Kidney (tissue), 14 donors: ENCODE measurements around the gene OSBP2. TPM values are rescaled to one million over a fixed set of nuclear protein-coding genes. Genes with fewer than 3 reads are reported as not detected.

Experiments
- DNase-seq, 5 donors: peaks; one replicate each; pipeline ENCODE4 v3.0.0-alpha.2; 2013 to 2020
- FAIRE-seq: peaks from 2 replicates; lab custom pipeline; 2012; peaks lifted over from hg19 to GRCh38; lab: Jason Lieb, UNC
- H3K27ac ChIP-seq, 2 donors: one replicate each; pipeline ENCODE4 v1.7.0; 2013; ENCODE audit warnings: low read depth in 2 of 2, low read length in 2 of 2, inconsistent platforms in 1 of 2
- H3K27me3 ChIP-seq: one replicate; pipeline ENCODE4 v1.7.1; 2013; ENCODE audit warnings: low read length, inconsistent platforms; ENCODE audit not compliant: control insufficient read depth, insufficient read depth
- H3K36me3 ChIP-seq, 3 donors: one replicate each; pipeline versions ENCODE4 v1.7.0 to v1.7.1; 2013; ENCODE audit warnings: low read length in 3 of 3, control low read depth in 1 of 3, inconsistent platforms in 1 of 3; ENCODE audit not compliant: insufficient read depth in 3 of 3, control insufficient read depth in 2 of 3
- H3K4me1 ChIP-seq, 3 donors: one replicate each; pipeline versions ENCODE4 v1.7.0 to v1.7.1; 2013; ENCODE audit warnings: low read length in 3 of 3, inconsistent platforms in 1 of 3, low read depth in 1 of 3; ENCODE audit not compliant: control insufficient read depth in 2 of 3, insufficient read depth in 2 of 3
- H3K4me3 ChIP-seq, 3 donors: one replicate each; pipeline versions ENCODE4 v1.7.0 to v1.8.1; 2013; ENCODE audit warnings: low read length in 3 of 3, control low read depth in 1 of 3, inconsistent platforms in 1 of 3
- H3K9ac ChIP-seq, 3 donors: one replicate each; pipeline versions ENCODE4 v1.7.0 to v1.7.1; 2013; ENCODE audit warnings: low read length in 3 of 3, control low read depth in 1 of 3, inconsistent platforms in 1 of 3
- H3K9me3 ChIP-seq, 3 donors: one replicate each; pipeline versions ENCODE4 v1.7.0 to v1.7.1; 2013; ENCODE audit warnings: low read length in 3 of 3, control low read depth in 1 of 3, inconsistent platforms in 1 of 3; ENCODE audit not compliant: control insufficient read depth in 2 of 3, insufficient read depth in 1 of 3
- intact Hi-C: fragments of 100-400 bp; cut with DNase I; formaldehyde crosslinking; loops from one replicate; pipeline ENCODE4 v1.11.1; 2022
- polyA plus RNA-seq: library from polyadenylated mRNA; stranded (reverse); fragments of 350-450 nt; fragmentation: Illumina TruSeq; extraction: RNeasy Lipid Tissue Mini Kit (QIAGEN cat#74804); gene quantifications from one replicate; pipeline ENCODE4 v1.2.3, GENCODE V29; 2014; ENCODE audit warnings: low read depth, low replicate concordance; ENCODE audit not compliant: insufficient read depth
- total RNA-seq: library from RNA; stranded (reverse); fragmentation: NEBNext Ultra II Directional; extraction: Animal tissue kit (Norgen Biotek cat#: 25700); gene quantifications from one replicate; pipeline ENCODE4 v1.2.1, GENCODE V29; 2021
- TF ChIP-seq, protein P1 (sequence below): IDR thresholded peaks from 3 replicates; pipeline ENCODE4 v1.5.1; 2012; ENCODE audit warnings: mild to moderate bottlenecking, moderate library complexity, borderline replicate concordance; ENCODE audit not compliant: insufficient read depth; ENCODE audit errors: extremely low read depth
- donor health status: control.
- donor health status: control.
- donor health status: control.
- donor health status: control.
- donor health status: control.
- donor health status: DM: yes; HTN: yes; CAD: no.
- donor health status: Normal renal cell carcinoma (clear cell type).

The OSBP2 gene
- total and polyA plus RNA-seq, 2 donors from 2014 or later = 3.4 to 4.0 TPM

DNA sequence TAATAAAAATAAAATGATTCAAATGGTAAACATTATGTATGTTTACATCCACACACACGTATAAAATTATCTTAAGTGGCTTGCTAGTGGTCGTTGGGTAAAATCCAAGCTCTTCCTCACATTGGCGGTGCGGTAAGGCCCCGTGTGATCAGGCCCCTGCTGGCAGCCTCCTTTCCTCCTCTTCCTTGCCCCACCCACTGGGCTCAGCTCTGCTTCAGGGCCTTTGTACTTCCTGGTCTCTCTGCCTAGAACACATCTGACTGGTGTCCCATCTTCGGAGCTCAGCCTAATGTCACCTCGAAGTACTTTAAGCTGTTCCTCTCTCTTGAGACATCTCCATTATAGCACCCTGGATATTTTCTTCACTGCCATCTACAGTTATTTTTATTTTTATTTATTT lies 52.8 kb downstream of the OSBP2 start:
- intact Hi-C loops = no loop called here
- FAIRE-seq = no peak
- no peak overlapping the region for H3K27ac ChIP-seq

GRCh38 chr22:30749272-30749671 lies 54.6 kb downstream of the OSBP2 start:
- TF ChIP-seq, protein P1, sequence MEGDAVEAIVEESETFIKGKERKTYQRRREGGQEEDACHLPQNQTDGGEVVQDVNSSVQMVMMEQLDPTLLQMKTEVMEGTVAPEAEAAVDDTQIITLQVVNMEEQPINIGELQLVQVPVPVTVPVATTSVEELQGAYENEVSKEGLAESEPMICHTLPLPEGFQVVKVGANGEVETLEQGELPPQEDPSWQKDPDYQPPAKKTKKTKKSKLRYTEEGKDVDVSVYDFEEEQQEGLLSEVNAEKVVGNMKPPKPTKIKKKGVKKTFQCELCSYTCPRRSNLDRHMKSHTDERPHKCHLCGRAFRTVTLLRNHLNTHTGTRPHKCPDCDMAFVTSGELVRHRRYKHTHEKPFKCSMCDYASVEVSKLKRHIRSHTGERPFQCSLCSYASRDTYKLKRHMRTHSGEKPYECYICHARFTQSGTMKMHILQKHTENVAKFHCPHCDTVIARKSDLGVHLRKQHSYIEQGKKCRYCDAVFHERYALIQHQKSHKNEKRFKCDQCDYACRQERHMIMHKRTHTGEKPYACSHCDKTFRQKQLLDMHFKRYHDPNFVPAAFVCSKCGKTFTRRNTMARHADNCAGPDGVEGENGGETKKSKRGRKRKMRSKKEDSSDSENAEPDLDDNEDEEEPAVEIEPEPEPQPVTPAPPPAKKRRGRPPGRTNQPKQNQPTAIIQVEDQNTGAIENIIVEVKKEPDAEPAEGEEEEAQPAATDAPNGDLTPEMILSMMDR = no peak

More for the DNA sequence above, 52.8 kb downstream of the OSBP2 start:
- DNase-seq = no peak
- no peak overlapping the region for H3K4me3 ChIP-seq
- TF ChIP-seq, protein P1 = no peak
- H3K27me3 ChIP-seq = no peaks in the 10 kb centered on the region
- H3K9ac ChIP-seq = no peak overlapping the region
- H3K36me3 ChIP-seq = no peaks in the 10 kb centered on the region
- H3K9me3 ChIP-seq = no peaks in the 10 kb centered on the region
- H3K4me1 ChIP-seq = no peaks in the 10 kb centered on the region

DNA sequence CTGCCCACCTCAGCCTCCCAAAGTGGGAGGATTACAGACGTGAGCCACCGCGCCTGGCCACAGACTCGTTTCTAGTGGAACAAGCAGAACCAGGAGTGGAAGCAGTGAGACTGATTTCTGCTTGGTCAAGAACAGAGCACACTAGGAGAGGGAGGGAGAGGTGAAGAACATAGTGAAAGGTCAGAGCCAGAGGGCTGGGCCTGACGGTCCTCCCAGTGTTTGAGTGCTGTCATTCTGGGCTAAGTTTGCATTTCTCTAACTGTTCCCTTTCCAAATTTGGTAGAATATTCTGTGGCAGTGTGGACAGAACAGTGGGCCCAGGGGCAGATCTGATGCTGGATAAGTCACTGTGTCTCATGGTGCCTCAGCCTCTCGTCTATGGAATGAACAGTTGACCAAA lies 55.2 kb downstream of the OSBP2 start:
- no peak for FAIRE-seq
- intact Hi-C loops = loop anchor here (10.0 kb wide), 1 partner anchor 125 kb away; no protein-coding TSS in a partner anchor
- Histone ChIP-seq H3K27me3 (no peaks in the 10 kb centered on the region), H3K4me1 (peaks cover 0 to 7% (median 0%) of the 10 kb centered on the region in 3 donors), H3K9ac (no peak overlapping the region), H3K27ac (no peak overlapping the region), H3K9me3 (no peaks in the 10 kb centered on the region), H3K36me3 (no peaks in the 10 kb centered on the region), H3K4me3 (no peak overlapping the region)
- TF ChIP-seq, protein P1 = no peak
- no peak for DNase-seq

More at GRCh38 chr22:30749272-30749671, 54.6 kb downstream of the OSBP2 start:
- peaks cover 0 to 5% (median 0%) of the 10 kb centered on the region in 3 donors for H3K4me1 ChIP-seq
- H3K27ac ChIP-seq = no peak overlapping the region
- FAIRE-seq = no peak
- H3K4me3 ChIP-seq = no peak overlapping the region
- no peaks in the 10 kb centered on the region for H3K27me3 ChIP-seq
- no peak overlapping the region for H3K9ac ChIP-seq
- DNase-seq = no peak
- intact Hi-C loops = no loop called here
- no peaks in the 10 kb centered on the region for H3K36me3 ChIP-seq
- no peaks in the 10 kb centered on the region for H3K9me3 ChIP-seq

DNA sequence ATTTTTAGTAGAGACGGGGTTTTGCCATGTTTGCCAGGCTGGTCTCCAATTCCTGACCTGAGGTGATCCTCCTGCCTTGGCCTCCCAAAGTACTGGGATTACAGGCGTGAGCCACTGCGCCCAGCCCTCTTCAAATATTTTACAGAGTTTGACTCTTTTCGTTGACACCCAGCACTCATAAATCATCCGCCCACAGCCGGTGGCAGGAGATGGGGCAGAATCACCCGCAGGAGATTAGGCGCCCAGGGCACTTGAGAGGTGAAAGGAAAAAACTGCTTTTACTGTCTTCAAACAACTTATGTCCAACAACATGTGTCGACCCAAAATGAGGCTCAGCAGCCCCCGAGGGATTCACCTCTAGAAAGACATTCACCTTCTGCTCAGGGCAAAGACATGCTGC lies 56.9 kb downstream of the OSBP2 start:
- no peak overlapping the region for H3K27ac ChIP-seq
- TF ChIP-seq, protein P1 = no peak
- no peaks in the 10 kb centered on the region for H3K36me3 ChIP-seq
- no peak overlapping the region for H3K9ac ChIP-seq
- intact Hi-C loops = loop anchor here (10.0 kb wide), 1 partner anchor 127 kb away; no protein-coding TSS in a partner anchor
- DNase-seq (no peak), FAIRE-seq (no peak)
- no peak overlapping the region for H3K4me3 ChIP-seq
- H3K4me1 ChIP-seq = peaks cover 0 to 7% (median 0%) of the 10 kb centered on the region in 3 donors
- no peaks in the 10 kb centered on the region for H3K9me3 ChIP-seq
- no peaks in the 10 kb centered on the region for H3K27me3 ChIP-seq
